C4-2B (cell line): Measurements from ENCODE around the gene DRC1.

Experiments
- H3K27ac ChIP-seq: fragments of 450-650 bp; 2 replicates; pipeline ENCODE4 v1.5.1; 2017
- ZFX ChIP-seq: fragments of 450-650 bp; IDR thresholded peaks from 2 replicates; pipeline ENCODE4 v1.6.1; 2017
- TF ChIP-seq, protein P1 (sequence below): fragments of 450-650 bp; conservative IDR thresholded peaks from 2 replicates; pipeline ENCODE4 v1.5.1; 2017; ENCODE audit warnings: mild to moderate bottlenecking

The DRC1 gene

DNA sequence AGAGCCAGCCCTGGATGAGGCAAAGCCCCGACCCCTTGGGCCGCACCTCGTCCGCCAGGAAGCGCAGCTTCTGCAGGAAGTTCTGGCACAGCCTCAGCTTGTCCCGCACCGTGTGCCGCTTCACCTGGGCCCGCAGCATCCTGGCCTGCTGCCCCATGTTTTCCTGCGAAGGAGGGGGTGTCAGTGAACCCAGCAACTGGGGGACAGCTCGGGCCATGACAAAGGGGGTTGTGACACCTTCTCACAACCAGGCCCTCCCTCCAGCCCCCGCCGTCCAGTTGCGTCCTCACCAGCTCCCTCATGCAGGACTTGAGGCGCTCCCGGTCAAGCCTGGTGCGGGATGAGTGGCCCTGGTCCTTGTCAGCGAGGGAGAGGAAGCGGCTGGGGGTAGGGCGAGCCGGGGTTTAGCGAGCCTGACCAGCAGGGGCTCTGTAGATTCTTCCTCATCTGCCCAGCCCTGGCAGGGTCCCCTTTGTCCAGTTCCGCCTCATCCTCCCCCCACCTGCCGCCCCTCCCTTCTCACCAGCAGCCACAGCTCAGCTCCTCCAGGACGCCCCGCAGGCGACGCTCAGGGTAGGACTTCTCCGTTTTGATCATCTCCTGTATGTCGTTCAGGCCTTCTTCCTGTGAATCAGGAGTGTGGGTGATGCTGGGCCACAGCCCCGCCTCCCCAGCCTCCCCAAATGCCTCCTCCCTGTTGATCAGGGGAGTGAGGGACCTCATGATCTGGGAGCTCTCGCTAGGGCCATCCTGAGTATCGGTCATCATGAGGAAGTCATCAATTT lies 75.6 kb downstream of the DRC1 start:
- no peak overlapping the region for H3K27ac ChIP-seq
- TF ChIP-seq ZFX = no peak
- TF ChIP-seq, protein P1, sequence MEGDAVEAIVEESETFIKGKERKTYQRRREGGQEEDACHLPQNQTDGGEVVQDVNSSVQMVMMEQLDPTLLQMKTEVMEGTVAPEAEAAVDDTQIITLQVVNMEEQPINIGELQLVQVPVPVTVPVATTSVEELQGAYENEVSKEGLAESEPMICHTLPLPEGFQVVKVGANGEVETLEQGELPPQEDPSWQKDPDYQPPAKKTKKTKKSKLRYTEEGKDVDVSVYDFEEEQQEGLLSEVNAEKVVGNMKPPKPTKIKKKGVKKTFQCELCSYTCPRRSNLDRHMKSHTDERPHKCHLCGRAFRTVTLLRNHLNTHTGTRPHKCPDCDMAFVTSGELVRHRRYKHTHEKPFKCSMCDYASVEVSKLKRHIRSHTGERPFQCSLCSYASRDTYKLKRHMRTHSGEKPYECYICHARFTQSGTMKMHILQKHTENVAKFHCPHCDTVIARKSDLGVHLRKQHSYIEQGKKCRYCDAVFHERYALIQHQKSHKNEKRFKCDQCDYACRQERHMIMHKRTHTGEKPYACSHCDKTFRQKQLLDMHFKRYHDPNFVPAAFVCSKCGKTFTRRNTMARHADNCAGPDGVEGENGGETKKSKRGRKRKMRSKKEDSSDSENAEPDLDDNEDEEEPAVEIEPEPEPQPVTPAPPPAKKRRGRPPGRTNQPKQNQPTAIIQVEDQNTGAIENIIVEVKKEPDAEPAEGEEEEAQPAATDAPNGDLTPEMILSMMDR = no peak

DNA sequence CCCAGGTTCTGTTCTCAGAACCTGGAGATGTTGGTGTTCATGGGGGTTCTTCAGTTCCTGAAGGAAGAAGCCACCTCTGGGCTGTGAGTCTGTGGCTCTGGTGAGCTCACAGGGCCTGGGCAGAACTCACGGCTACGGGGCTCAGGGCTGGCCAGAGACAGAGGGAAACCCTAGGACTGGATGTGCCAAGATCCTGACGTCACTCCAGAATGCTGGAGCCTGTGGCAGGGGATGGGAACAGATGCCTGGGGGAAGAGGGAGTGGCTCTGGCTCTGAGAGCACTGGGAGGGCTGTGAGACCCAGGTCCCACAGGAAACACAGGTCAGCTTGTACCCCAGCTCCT lies 76.2 kb downstream of the DRC1 start, which contains the start of gene OTOF:
TSS of gene OTOF (minus strand) at position 214 of the 343 bp plus-strand sequence.
- no peak for TF ChIP-seq ZFX
- TF ChIP-seq, protein P1 = no peak
- no peak within 1 kb of the TSS for H3K27ac ChIP-seq

DNA sequence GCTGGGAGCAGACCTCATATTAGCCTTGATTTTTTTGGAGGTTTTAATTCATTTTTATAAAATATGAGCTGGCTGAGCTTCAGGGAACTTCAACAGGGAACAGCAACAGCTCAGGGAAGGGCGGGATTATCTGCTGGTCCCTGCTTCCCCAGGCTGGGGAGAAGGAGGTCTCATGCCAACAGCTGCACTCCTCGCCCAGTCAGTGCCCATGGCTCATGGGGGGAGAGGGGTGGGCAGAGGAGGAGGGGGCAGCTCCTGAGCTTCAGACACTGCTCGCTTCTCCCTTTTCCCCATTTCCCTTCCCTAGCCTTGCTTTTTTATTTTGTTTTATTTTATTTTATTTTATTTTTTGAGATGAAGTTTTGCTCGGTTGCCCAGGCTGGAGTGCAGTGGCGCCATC lies 76.6 kb downstream of the DRC1 start:
- no peak overlapping the region for H3K27ac ChIP-seq
- TF ChIP-seq, protein P1 = no peak
- TF ChIP-seq ZFX = no peak

DNA sequence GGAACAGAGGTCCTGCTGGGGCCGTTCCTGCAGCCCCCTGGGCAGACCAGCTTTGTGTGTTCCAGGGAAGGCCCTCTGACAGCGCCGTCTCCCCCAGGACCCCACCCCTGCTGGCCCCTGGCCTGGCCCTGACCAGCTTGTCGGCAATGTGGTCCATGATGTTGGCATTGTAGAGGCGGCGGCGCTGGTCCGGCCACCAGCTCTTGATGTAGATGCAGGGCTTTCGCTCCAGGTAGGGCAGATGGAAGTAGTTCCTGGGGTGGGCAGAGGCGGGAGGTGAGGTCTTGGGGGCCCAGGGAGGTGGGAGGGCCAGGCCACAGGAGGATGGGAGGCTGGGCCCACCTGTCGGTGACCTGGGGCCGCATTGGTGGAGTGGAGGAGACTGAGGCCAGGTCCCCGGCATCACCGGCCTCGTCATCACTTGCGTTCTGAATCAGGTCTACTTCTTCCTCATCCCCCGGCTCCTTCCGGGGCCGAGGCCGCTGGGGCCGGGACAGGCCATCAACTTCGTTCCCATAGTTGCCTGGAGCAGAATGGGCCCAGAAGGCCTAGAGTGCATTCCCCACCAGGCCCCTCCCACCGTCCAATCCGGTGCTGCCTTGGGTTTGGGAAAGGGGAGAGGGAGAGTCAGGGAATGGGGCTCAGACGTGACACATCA lies 77.5 kb downstream of the DRC1 start:
- no peak for TF ChIP-seq ZFX
- TF ChIP-seq, protein P1 = no peak
- H3K27ac ChIP-seq = no peak overlapping the region

DNA sequence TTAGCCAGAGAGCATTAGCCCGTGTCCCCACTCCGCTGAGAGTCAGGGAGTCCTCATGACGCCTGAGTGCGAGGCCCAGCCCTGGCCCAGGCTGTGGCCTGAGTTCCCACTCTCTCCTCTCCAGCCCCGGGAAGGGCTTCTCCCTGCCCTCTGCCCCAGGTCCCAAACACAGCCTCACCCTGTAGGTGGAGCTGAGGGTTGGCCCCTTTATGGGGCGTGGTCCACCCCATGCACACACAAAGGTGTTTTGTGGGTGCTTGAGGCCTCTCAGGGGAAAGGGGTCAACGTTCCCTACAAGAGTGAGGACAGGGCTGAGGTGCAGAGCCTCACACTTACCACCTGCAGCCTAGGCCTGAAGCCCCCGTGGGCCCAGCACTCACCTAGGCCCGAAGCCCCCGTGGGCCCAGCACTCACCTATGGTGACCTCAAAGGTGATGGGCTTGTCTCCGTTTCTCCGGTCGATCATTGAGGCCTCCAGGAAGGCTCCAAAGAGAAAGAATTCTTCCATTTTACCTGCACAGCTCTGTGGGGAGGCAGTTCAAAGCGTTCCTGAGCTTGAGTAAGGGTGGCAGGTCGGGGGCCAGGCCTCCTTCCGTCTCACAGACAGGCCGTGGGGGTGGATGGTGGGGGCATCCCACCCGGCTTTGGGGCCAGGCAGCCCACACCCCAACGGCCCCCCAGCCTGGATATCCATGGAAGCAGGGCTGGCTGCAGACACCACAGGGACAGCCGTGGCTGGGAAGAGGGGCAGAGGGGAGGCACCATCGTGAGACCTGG lies 78.3 kb downstream of the DRC1 start:
- H3K27ac ChIP-seq = no peak overlapping the region
- TF ChIP-seq ZFX = no peak
- TF ChIP-seq, protein P1 = no peak

DNA sequence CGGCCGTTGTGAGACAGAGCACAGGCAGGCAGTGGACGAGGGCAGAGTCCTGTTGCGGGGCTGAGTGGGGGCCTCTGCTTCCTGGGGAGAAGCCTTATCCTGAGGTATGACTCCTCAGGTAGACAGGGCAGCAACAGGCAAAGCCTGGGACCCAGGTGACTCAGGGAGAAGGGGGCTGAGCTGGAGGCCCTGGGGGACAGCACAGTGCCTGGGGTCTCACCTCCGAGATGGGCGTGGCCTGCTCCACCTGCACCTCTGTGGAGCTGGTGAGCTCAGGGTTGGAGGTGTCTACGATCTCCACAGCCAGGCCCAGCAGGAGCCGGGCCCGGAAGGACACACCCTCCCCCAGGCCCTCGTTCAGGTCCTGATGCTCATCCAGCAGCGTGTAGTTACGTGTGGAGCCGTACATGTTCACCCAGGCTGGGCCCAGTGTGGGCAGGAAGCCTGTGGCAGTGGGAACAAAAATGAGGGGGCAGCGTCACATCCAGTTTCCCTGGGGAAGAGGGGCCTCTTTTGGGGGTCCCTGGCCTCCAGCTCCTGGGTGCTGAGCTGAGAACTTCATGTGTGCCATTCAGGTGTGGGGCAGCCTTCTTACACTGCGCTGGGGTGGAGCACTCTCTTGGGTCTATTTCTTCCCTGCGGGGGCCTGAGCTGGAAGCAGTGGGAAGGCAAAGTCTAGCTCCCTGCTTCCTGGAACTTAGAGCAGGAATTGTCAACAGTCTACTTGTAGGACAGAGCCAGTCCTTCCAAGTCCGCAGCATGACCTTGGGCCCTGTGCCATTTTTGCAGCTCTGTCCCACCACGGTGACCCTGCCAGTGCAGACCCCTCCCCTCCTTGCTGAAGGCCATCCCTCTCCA lies 79.1 kb downstream of the DRC1 start:
- H3K27ac ChIP-seq = no peak overlapping the region
- TF ChIP-seq ZFX = no peak
- TF ChIP-seq, protein P1 = no peak
